Lower leg skin (tissue), 3 donors: ENCODE measurements around the gene CTNNBL1.

ENCODE experiments used
- POLR2A ChIP-seq, 2 donors: fragments of 450-650 bp; IDR thresholded peaks; one replicate each; pipeline ENCODE4 v1.6.1; 2016 to 2017; ENCODE audit warnings: antibody characterized with exemption in 2 of 2, mild to moderate bottlenecking in 1 of 2, moderate library complexity in 1 of 2
- TF ChIP-seq, protein P1 (sequence below), 3 donors: fragments of 450-650 bp; IDR thresholded peaks; one replicate each; pipeline ENCODE4 v1.5.1; 2016; ENCODE audit warnings: antibody characterized with exemption in 3 of 3, mild to moderate bottlenecking in 3 of 3, moderate library complexity in 2 of 3

DNA sequence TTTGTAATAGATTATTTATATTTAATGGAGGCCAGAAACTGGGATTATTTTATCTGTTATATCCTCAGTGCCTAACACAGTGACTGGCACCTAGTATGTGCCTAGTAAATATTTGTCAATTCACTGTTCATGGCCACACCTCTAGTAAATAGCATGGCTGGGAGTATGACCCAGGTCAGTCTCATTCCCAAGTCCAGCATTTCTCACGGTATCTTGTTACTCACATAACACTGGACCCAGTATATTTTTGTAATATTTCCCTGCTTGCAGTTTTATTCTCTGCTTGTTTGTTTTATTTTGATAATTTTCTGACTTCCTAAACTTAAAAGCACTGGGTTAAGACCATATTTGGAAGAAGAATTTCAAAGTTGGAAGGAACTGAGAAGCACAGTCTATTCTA, 47.7 kb downstream of the CTNNBL1 start:
- TF ChIP-seq POLR2A (IDR thresholded peaks at IDR 0.05): no peak
- TF ChIP-seq, protein P1, sequence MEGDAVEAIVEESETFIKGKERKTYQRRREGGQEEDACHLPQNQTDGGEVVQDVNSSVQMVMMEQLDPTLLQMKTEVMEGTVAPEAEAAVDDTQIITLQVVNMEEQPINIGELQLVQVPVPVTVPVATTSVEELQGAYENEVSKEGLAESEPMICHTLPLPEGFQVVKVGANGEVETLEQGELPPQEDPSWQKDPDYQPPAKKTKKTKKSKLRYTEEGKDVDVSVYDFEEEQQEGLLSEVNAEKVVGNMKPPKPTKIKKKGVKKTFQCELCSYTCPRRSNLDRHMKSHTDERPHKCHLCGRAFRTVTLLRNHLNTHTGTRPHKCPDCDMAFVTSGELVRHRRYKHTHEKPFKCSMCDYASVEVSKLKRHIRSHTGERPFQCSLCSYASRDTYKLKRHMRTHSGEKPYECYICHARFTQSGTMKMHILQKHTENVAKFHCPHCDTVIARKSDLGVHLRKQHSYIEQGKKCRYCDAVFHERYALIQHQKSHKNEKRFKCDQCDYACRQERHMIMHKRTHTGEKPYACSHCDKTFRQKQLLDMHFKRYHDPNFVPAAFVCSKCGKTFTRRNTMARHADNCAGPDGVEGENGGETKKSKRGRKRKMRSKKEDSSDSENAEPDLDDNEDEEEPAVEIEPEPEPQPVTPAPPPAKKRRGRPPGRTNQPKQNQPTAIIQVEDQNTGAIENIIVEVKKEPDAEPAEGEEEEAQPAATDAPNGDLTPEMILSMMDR (IDR thresholded peaks at IDR 0.05): no peak
